GM13977 (cell line): ENCODE results near the gene MTUS2.

Source experiments
- DNase-seq: peaks from one replicate; pipeline ENCODE4 v3.0.0; 2012; ENCODE audit warnings: low spot score
- in situ Hi-C: fragments of 300-500 bp; cut with MboI; formaldehyde crosslinking; loops from one replicate; pipeline ENCODE4 v1.12.0; 2022; ENCODE audit warnings: low sequenced_read_pairs, low pct_unique_long_range_greater_than_20kb, mixed read lengths, inconsistent platforms; ENCODE audit not compliant: unreplicated experiment
- TF ChIP-seq, protein P1 (sequence below): IDR thresholded peaks from 2 replicates; pipeline ENCODE4 v1.5.1; 2012; ENCODE audit warnings: mild to moderate bottlenecking, control low read depth; ENCODE audit not compliant: insufficient read depth; ENCODE audit errors: extremely low read depth, missing control alignments

The MTUS2 gene

DNA sequence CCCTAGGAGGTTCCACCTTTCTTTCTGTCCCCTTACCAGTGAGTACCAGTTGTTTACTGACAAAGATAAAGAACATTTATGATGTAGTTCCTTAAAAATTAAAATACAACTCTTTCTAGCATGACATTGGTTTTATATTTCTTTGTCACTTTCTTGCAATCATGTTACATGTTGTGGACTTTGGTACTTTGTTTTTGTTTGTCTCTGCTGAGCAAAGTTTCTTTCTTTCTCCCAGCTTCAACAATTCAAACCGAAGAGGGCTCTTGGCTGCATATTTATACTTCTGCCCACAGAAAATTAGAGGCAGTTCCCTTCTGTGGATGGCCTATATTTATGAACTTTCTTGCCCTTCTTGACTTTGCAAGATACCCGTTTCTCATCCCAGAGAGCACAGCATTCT is 201.2 kb downstream of the MTUS2 start:
- no peak for DNase-seq
- TF ChIP-seq, protein P1, sequence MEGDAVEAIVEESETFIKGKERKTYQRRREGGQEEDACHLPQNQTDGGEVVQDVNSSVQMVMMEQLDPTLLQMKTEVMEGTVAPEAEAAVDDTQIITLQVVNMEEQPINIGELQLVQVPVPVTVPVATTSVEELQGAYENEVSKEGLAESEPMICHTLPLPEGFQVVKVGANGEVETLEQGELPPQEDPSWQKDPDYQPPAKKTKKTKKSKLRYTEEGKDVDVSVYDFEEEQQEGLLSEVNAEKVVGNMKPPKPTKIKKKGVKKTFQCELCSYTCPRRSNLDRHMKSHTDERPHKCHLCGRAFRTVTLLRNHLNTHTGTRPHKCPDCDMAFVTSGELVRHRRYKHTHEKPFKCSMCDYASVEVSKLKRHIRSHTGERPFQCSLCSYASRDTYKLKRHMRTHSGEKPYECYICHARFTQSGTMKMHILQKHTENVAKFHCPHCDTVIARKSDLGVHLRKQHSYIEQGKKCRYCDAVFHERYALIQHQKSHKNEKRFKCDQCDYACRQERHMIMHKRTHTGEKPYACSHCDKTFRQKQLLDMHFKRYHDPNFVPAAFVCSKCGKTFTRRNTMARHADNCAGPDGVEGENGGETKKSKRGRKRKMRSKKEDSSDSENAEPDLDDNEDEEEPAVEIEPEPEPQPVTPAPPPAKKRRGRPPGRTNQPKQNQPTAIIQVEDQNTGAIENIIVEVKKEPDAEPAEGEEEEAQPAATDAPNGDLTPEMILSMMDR: no peak
- in situ Hi-C loops: no loop called here

DNA sequence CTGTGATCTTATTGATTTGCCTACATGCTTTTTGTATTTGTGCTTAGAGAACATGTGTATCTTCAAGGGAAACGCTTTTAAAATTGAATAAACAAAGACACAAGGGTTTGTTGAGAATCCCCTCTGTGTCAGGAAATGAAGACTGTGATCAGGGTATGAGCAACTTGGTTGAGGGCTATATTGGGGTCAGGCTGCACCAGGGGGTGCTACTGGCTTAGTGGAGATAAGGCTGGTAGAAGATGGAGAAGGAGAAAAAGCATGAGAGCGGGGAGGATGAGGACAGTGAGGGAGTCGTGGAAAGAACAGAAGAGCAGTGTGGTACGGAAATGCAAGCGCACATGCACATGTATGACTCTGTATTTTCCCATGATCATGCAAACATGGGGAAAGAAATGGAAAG is 201.6 kb downstream of the MTUS2 start:
- DNase-seq: no peak
- in situ Hi-C loops: no loop called here
- TF ChIP-seq, protein P1: no peak

DNA sequence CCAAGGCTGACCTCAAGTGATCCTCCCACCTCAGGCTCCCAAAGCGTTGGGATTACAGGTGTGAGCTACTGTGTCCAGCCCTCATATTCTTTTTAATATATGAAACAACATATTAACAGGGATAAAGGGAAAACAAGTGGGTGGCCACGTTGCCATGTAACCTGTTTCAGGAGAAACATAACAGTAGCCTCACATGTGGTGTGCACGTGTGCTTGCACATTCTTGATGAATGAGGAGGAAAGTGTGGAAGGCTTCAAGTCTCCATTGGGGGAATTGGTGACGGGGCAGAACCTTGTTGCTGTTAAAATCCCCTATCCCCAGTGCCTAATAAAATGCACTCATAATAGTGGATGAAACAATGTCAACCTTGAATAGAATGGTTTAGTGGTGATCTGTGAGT is 202.3 kb downstream of the MTUS2 start:
- TF ChIP-seq, protein P1: no peak
- in situ Hi-C loops: no loop called here
- no peak for DNase-seq

DNA sequence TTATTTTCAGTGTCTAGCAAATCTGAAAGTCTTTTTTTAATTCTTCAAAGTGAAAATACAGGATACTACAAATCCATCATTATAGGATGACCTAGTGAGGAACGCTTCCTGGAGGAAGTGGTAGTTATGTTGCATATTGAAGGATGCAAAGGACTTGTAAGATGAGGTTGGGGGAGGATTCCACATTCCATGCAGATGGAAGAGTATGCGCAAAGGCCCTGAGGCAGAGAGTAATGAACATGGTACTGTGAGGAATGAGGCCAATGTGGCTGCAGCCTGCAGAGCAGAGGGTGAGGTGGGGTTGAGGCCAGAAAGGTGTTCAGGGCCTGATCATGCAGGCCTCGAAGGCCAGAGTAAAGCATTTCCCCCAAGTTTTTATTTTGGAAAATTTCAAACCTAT is 202.8 kb downstream of the MTUS2 start:
- in situ Hi-C loops: no loop called here
- TF ChIP-seq, protein P1: no peak
- no peak for DNase-seq

DNA sequence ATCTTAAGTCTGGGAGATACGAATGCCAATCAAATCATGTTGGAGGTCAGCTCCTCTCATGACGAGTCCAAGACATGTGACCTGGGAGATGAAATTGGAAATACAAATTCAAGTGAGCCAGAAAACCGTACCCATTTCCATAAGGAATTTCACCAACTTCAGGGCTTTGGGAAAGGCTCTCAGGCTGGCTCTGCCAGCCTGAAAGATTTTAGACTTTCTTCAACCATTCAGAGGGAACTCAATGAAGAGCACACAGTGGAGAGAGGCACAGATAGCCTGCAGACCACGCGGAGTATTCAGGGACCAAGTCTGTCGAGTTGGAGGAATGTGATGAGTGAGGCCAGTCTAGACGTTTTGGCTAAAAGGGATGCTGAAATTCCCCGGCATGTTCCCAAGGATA is 204.6 kb downstream of the MTUS2 start:
- no peak for DNase-seq
- TF ChIP-seq, protein P1: no peak
- in situ Hi-C loops: no loop called here

DNA sequence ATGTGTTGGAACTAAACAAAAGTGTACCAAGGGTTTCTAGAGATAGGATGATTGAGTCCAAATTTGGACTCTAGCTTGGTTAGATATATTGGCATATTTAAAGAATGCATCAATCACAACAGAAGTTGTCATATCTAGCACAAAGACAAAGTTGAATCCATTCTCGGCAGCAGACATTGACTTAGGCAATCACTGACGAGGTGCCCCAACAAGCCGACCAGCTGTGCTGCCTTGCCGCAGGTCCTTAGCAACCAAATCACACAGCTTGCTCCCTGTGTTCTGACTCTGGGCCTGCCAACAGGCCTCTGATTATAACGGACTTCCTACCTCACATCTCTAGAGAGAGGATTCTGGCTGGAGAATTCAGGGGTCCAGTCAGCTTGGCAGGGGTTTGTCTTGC is 208.7 kb downstream of the MTUS2 start:
- TF ChIP-seq, protein P1: no peak
- no peak for DNase-seq
- in situ Hi-C loops: no loop called here

DNA sequence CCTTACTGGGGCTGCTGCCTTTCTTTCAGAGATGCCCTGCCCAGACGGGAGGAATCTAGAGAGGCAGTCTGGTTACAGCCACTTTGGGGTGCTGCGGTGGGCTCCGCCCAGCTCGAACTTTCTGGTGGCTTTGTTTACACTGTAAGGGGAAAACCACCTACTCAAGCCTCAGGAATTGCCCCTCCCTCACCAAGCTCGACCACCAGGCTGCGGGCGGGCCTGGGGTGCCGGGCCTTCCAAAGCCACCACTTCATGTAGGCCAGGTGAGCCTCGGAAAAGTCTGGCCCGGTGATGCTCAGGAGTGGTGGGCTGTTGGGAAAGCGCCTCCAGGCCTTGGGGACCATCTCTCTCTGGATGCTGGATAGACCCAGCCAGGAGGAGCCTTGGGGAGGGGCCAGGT is 218.6 kb downstream of the MTUS2 start:
- in situ Hi-C loops: no loop called here
- DNase-seq: no peak
- TF ChIP-seq, protein P1: no peak
